OCI-LY1 (cell line): ENCODE measurements around the gene PDE1A.

Source experiments
- H2AFZ ChIP-seq: fragments of 200-600 bp; sonication (generic), shearing (Covaris generic); 2 replicates; pipeline ENCODE4 v1.6.0; 2014; ENCODE audit warnings: antibody characterized with exemption, mild to moderate bottlenecking, low read length
- H3F3A ChIP-seq: fragments of 200-600 bp; sonication (generic), shearing (Covaris generic); 2 replicates; pipeline ENCODE4 v1.6.0; 2014; ENCODE audit warnings: mild to moderate bottlenecking, antibody characterized with exemption, low read length, moderate library complexity; ENCODE audit not compliant: insufficient read depth
- H3K27ac ChIP-seq: fragments of 200-600 bp; sonication (generic); 2 replicates; pipeline ENCODE4 v1.5.1; 2014; ENCODE audit warnings: low read length, mixed run types, mild to moderate bottlenecking, low read depth; ENCODE audit not compliant: poor library complexity, severe bottlenecking
- H3K27me3 ChIP-seq: fragments of 200-600 bp; sonication (generic); 2 replicates; pipeline ENCODE4 v1.6.0; 2014; ENCODE audit warnings: antibody characterized with exemption, mild to moderate bottlenecking, low read length, moderate library complexity; ENCODE audit not compliant: insufficient read depth
- H3K36me3 ChIP-seq: fragments of 200-600 bp; sonication (generic); 2 replicates; pipeline ENCODE4 v1.6.1; 2014; ENCODE audit warnings: mild to moderate bottlenecking, antibody characterized with exemption, low read length, moderate library complexity, mixed read lengths; ENCODE audit not compliant: insufficient read depth
- H3K4me1 ChIP-seq: fragments of 200-600 bp; sonication (generic); 2 replicates; pipeline ENCODE4 v1.5.1; 2014; ENCODE audit warnings: mild to moderate bottlenecking, low read length, moderate library complexity; ENCODE audit not compliant: insufficient read depth, severe bottlenecking
- H3K4me2 ChIP-seq: fragments of 200-600 bp; sonication (generic), shearing (Covaris generic); 2 replicates; pipeline ENCODE4 v1.6.1; 2014; ENCODE audit warnings: low read length
- H3K4me3 ChIP-seq: fragments of 200-600 bp; sonication (generic); 2 replicates; pipeline ENCODE4 v1.5.1; 2014; ENCODE audit warnings: low read length, low read depth, mild to moderate bottlenecking, mixed read lengths; ENCODE audit not compliant: poor library complexity, severe bottlenecking
- H3K79me2 ChIP-seq: fragments of 200-600 bp; shearing (Covaris generic); 2 replicates; pipeline ENCODE4 v1.6.1; 2016; ENCODE audit warnings: mixed run types, low read length, mixed read lengths; ENCODE audit not compliant: insufficient read depth
- H3K9ac ChIP-seq: fragments of 200-600 bp; sonication (generic), shearing (Covaris generic); 2 replicates; pipeline ENCODE4 v1.6.1; 2014; ENCODE audit warnings: mild to moderate bottlenecking, low read length, mixed read lengths
- H3K9me2 ChIP-seq: fragments of 200-600 bp; sonication (generic), shearing (Covaris generic); 2 replicates; pipeline ENCODE4 v1.6.1; 2014; ENCODE audit warnings: low read depth, mild to moderate bottlenecking, low read length, mixed read lengths
- H3K9me3 ChIP-seq: fragments of 200-600 bp; shearing (Covaris generic); 2 replicates; pipeline ENCODE4 v1.6.1; 2014; ENCODE audit warnings: low read length, mixed read lengths
- H4K20me1 ChIP-seq: fragments of 200-600 bp; sonication (generic), shearing (Covaris generic); 2 replicates; pipeline ENCODE4 v1.6.0; 2016; ENCODE audit warnings: mild to moderate bottlenecking, low read length; ENCODE audit not compliant: insufficient read depth
- CTCF ChIP-seq: fragments of 200-600 bp; sonication (generic), shearing (Covaris generic); IDR thresholded peaks from 2 replicates; pipeline ENCODE4 v1.5.1; 2017; ENCODE audit warnings: mild to moderate bottlenecking, antibody characterized with exemption, low read length, moderate library complexity, mixed read lengths
- EZH2 ChIP-seq: fragments of 200-600 bp; sonication (generic), shearing (Covaris generic); IDR thresholded peaks from 2 replicates; pipeline ENCODE4 v1.8.0; 2017; ENCODE audit warnings: borderline replicate concordance, mixed run types, mild to moderate bottlenecking, antibody characterized with exemption, low read length, moderate library complexity, mixed read lengths

The PDE1A gene

DNA sequence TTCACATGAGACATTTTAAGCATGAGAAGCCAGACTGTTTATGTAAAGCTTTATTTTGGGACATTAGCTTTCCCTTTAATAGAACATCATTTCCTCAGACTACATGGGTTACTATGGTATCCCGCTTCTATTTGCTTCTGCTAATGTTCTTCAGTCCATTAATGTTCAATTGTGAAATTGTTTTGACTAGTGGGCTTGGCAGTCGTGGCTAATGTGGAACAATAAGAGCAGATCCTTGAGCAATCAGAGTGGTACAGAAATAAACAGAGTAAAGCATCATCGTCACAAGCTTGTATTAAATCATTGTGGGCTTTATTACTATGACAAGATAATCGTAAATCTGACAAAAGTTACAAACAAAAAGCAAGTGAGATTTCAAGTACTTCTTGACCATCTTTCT, 60.2 kb downstream of the PDE1A start:
- Histone ChIP-seq H3K4me1 (no peaks in the 10 kb centered on the region), H3K79me2 (no peaks in the 10 kb centered on the region), H4K20me1 (no peaks in the 10 kb centered on the region), H3K36me3 (no peaks in the 10 kb centered on the region), H3K9ac (no peak overlapping the region), H2AFZ (no peak overlapping the region), H3K9me2 (no peaks in the 10 kb centered on the region), H3K27me3 (no peaks in the 10 kb centered on the region), H3K4me3 (no peak overlapping the region), H3K27ac (no peak overlapping the region), H3F3A (no peaks in the 10 kb centered on the region), H3K4me2 (no peak overlapping the region), H3K9me3 (no peaks in the 10 kb centered on the region)
- no peak for TF ChIP-seq CTCF
- no peak for TF ChIP-seq EZH2

DNA sequence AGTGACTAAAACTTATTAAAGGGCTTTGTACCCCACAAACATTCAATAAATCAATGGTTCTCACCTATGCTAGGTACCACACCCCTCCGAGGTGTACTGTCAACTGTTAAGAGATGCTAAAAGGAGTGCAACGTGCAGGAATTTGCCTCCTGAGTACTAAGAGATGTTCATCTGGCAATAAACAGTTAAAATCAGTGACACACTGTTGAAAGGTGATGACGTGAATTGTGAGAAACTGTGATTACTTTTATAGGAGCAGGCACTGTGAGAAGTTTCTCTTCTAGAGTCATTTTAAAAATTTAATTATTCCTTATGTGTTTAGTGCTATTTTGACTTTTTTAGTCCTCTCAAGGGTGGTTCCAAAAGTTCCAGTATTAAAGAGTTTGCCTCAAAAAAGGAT, 61.0 kb downstream of the PDE1A start:
- H3K4me2 ChIP-seq: no peak overlapping the region

DNA sequence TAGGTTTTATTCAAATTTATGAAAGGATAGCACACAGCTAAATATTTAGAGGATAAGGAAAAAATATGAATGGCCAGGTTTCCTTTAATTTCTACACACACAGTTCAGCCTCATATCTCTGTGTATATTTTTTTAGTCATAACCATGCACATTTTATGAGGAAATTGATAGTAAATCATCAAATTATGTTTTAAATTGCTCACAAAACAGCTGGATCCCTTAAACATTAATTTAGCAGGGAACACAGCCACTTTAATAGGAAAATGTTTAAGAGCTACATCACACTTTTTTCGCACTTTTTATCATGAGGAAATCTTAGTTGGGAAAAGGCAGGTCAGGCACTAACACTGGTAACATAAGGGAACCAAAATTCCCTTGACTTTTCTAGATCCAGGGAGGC, 65.4 kb downstream of the PDE1A start:
- Histone ChIP-seq H3K4me1 (no peaks in the 10 kb centered on the region), H3K4me3 (no peak overlapping the region), H3K9me2 (no peaks in the 10 kb centered on the region), H3K36me3 (no peaks in the 10 kb centered on the region), H3K9me3 (no peaks in the 10 kb centered on the region), H2AFZ (no peak overlapping the region), H3F3A (no peaks in the 10 kb centered on the region), H3K79me2 (no peaks in the 10 kb centered on the region), H3K9ac (no peak overlapping the region), H3K4me2 (no peak overlapping the region), H3K27me3 (no peaks in the 10 kb centered on the region), H4K20me1 (no peaks in the 10 kb centered on the region), H3K27ac (no peak overlapping the region)
- no peak for TF ChIP-seq EZH2
- no peak for TF ChIP-seq CTCF

More for the DNA sequence above, 61.0 kb downstream of the PDE1A start:
- Histone ChIP-seq H3F3A (no peaks in the 10 kb centered on the region), H3K27me3 (no peaks in the 10 kb centered on the region), H3K79me2 (no peaks in the 10 kb centered on the region), H3K9me2 (no peaks in the 10 kb centered on the region), H3K36me3 (no peaks in the 10 kb centered on the region), H3K27ac (no peak overlapping the region), H3K9ac (no peak overlapping the region), H4K20me1 (no peaks in the 10 kb centered on the region), H3K9me3 (no peaks in the 10 kb centered on the region), H3K4me1 (no peaks in the 10 kb centered on the region), H2AFZ (no peak overlapping the region), H3K4me3 (no peak overlapping the region)
- TF ChIP-seq CTCF: no peak
- no peak for TF ChIP-seq EZH2
